ENCODE results near the gene ZER1.
"Not testable (repeated sequence)": the region's sequence is repeated elsewhere in the genome, so short reads cannot be mapped to it uniquely, and the experiment has no call there.

ZER1 gene

GRCh38 chr9:128701227-128701854 lies 70.4 kb downstream of the ZER1 start:
- no peak overlapping the region for H3K9ac ChIP-seq (ENCODE audit: low read length)
- H3K4me3 ChIP-seq (ENCODE audit: insufficient read depth, low read length, poor library complexity, severe bottlenecking): no peak overlapping the region
- H3K4me2 ChIP-seq (ENCODE audit: low read depth, low read length, poor library complexity, severe bottlenecking): no peak overlapping the region

DNA sequence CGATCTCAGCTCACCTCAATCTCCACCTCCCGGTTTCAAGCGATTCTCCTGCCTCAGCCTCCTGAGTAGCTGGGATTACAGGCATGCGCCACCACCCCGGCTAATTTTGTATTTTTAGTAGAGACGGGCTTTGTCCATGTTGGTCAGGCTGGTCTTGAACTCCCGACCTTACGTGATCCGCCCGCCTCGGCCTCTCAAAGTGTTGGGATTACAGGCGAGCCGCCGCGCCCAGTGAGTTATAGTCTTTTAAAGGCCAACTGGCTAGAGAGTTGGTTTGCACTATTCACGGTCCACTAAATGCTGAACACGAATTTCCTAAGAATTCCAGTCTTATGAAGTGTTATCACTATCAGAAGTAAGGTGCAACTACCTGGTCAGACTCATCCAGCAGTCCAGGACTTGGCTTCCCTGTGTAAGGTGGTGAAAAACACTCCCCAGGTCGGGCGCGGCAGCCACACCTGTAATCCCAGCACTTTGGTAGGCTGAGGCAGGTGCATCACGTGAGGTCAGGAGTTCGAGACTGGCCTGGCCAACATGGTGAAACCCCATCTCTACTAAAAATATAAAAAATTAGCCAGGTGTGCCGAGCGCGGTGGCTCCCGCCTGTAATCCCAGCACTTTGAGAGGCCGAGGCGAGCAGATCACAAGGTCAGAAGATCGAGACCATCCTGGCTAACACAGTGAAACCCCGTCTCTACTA lies 72.5 kb downstream of the ZER1 start:
- H4K20me1 ChIP-seq (ENCODE audit: low read depth, low read length); H3K27me3 ChIP-seq (ENCODE audit: low read length); H3K27ac ChIP-seq (ENCODE audit: low read depth, low read length); H3K9me3 ChIP-seq (ENCODE audit: insufficient read depth, low read length); H3K9me2 ChIP-seq (replicated peaks; ENCODE audit: insufficient read depth, low read length); H3K4me3 ChIP-seq (ENCODE audit: insufficient read depth, low read length, poor library complexity, severe bottlenecking); H3K4me2 ChIP-seq (ENCODE audit: low read depth, low read length, poor library complexity, severe bottlenecking); H2AFZ ChIP-seq (ENCODE audit: low read depth, low read length, severe bottlenecking); H3K79me2 ChIP-seq (ENCODE audit: insufficient read depth, low read length); H3K9ac ChIP-seq (ENCODE audit: low read length): not testable (repeated sequence)
- Histone ChIP-seq H3K36me3 (ENCODE audit: low read length) (peaks cover 17% of the 10 kb centered on the region), H3F3A (ENCODE audit: insufficient read depth) (peaks cover 45% of the 10 kb centered on the region)

More at GRCh38 chr9:128701227-128701854, 70.4 kb downstream of the ZER1 start:
- Histone ChIP-seq H3K27me3 (ENCODE audit: low read length) (no peaks in the 10 kb centered on the region), H4K20me1 (ENCODE audit: low read depth, low read length) (no peaks in the 10 kb centered on the region; the same call in 1 of the 2 replicates), H3K9me2 (replicated peaks; ENCODE audit: insufficient read depth, low read length) (no peaks in the 10 kb centered on the region), H3K36me3 (ENCODE audit: low read length) (peaks cover 4% of the 10 kb centered on the region), H3F3A (ENCODE audit: insufficient read depth) (peaks cover 29% of the 10 kb centered on the region), H2AFZ (ENCODE audit: low read depth, low read length, severe bottlenecking) (no peak overlapping the region), H3K79me2 (ENCODE audit: insufficient read depth, low read length) (peaks cover 9% of the 10 kb centered on the region; the same call in 1 of the 2 replicates), H3K27ac (ENCODE audit: low read depth, low read length) (no peak overlapping the region), H3K9me3 (ENCODE audit: insufficient read depth, low read length) (no peaks in the 10 kb centered on the region)
- TF ChIP-seq EZH2phosphoT487 (conservative IDR thresholded peaks at IDR 0.05; ENCODE audit: low read length) (no peak), CTCF (IDR thresholded peaks at IDR 0.05; ENCODE audit: insufficient read depth, low read length, poor library complexity, severe bottlenecking) (no peak)

GRCh38 chr9:128696923-128697707 lies 74.6 kb downstream of the ZER1 start:
- H3K9me2 ChIP-seq (replicated peaks; ENCODE audit: insufficient read depth, low read length): no peaks in the 10 kb centered on the region
- H3K79me2 ChIP-seq (ENCODE audit: insufficient read depth, low read length): peaks cover 15% of the 10 kb centered on the region; the same call in 1 of the 2 replicates
- H3K4me2 ChIP-seq (ENCODE audit: low read depth, low read length, poor library complexity, severe bottlenecking): no peak overlapping the region
- no peak overlapping the region for H2AFZ ChIP-seq (ENCODE audit: low read depth, low read length, severe bottlenecking)
- H3K9me3 ChIP-seq (ENCODE audit: insufficient read depth, low read length): no peaks in the 10 kb centered on the region
- H3K27ac ChIP-seq (ENCODE audit: low read depth, low read length): peak overlapping the region; percentile 22; the same call in 1 of the 2 replicates
- H3K4me3 ChIP-seq (ENCODE audit: insufficient read depth, low read length, poor library complexity, severe bottlenecking): no peak overlapping the region
- H3K27me3 ChIP-seq (ENCODE audit: low read length): no peaks in the 10 kb centered on the region
- H3F3A ChIP-seq (ENCODE audit: insufficient read depth): peaks cover 66% of the 10 kb centered on the region
- H3K36me3 ChIP-seq (ENCODE audit: low read length): peaks cover 37% of the 10 kb centered on the region
- no peak for TF ChIP-seq CTCF (IDR thresholded peaks at IDR 0.05; ENCODE audit: insufficient read depth, low read length, poor library complexity, severe bottlenecking)
- TF ChIP-seq EZH2phosphoT487 (conservative IDR thresholded peaks at IDR 0.05; ENCODE audit: low read length): no peak
- H4K20me1 ChIP-seq (ENCODE audit: low read depth, low read length): peaks cover 12% of the 10 kb centered on the region
- H3K9ac ChIP-seq (ENCODE audit: low read length): no peak overlapping the region

All from SU-DHL-6 (cell line).